WTC11 (cell line): Measurements from ENCODE around the gene STKLD1. TPM values are rescaled to one million over a fixed set of nuclear protein-coding genes. Genes with fewer than 3 reads are reported as not detected.

Experiments used
- ATAC-seq: fragments of 200-7000 bp; cut with Tn5 transposase; 2 replicates; pipeline ENCODE4 v1.10.0; 2021; ENCODE audit warnings: mild to moderate bottlenecking, moderate library complexity
- CTCF ChIA-PET: fragments of 300-600 bp; sonication (Branson Sonifier 250); formaldehyde crosslinking; loops from one replicate; lab custom pipeline; 2021; ENCODE audit warnings: antibody characterized with exemption; lab: Charles Lee
- POLR2A ChIA-PET: fragments of 350-600 bp; sonication (Branson Sonifier 250); formaldehyde crosslinking; loops from one replicate; lab custom pipeline; 2021; ENCODE audit warnings: antibody characterized with exemption; lab: Charles Lee
- DNase-seq: peaks from one replicate; pipeline ENCODE4 v3.0.0; 2021; ENCODE audit warnings: low spot score
- H3K27ac Mint-ChIP-seq: 2 replicates; pipeline ENCODE4 v1.8.0; 2021; ENCODE audit warnings: mixed read lengths
- H3K27me3 Mint-ChIP-seq: 2 replicates; pipeline ENCODE4 v1.8.0; 2021; ENCODE audit warnings: low read depth, mild to moderate bottlenecking, moderate library complexity, mixed read lengths
- H3K36me3 Mint-ChIP-seq: 2 replicates; pipeline ENCODE4 v1.8.0; 2021; ENCODE audit warnings: mixed read lengths
- H3K4me1 Mint-ChIP-seq: 2 replicates; pipeline ENCODE4 v1.8.0; 2022; ENCODE audit warnings: mixed read lengths
- H3K4me3 Mint-ChIP-seq: 2 replicates; pipeline ENCODE4 v1.8.0; 2021; ENCODE audit warnings: mild to moderate bottlenecking, moderate library complexity, mixed read lengths
- H3K9me3 Mint-ChIP-seq: 2 replicates; pipeline ENCODE4 v1.8.0; 2021; ENCODE audit warnings: mixed read lengths
- ATF1 ChIP-seq: sonication (generic); formaldehyde crosslinking; IDR thresholded peaks from 2 replicates; pipeline ENCODE4 v1.8.1; 2023; ENCODE audit warnings: mild to moderate bottlenecking, moderate library complexity, missing genetic modification reagents
- CREM ChIP-seq: sonication (generic); formaldehyde crosslinking; IDR thresholded peaks from 2 replicates; pipeline ENCODE4 v1.8.1; 2022; ENCODE audit warnings: mild to moderate bottlenecking, missing genetic modification reagents, moderate library complexity
- MYBL2 ChIP-seq: sonication (generic); formaldehyde crosslinking; IDR thresholded peaks from 2 replicates; pipeline ENCODE4 v1.8.1; 2023; ENCODE audit warnings: mild to moderate bottlenecking, moderate library complexity, missing genetic modification reagents
- NR1H2 ChIP-seq: sonication (generic); formaldehyde crosslinking; IDR thresholded peaks from 2 replicates; pipeline ENCODE4 v1.9.0; 2021; ENCODE audit warnings: mild to moderate bottlenecking, moderate library complexity, missing genetic modification reagents
- SOX15 ChIP-seq: fragments of 250-450 bp; sonication (Bioruptor Pico); IDR thresholded peaks from 2 replicates; pipeline ENCODE4 v1.9.0; 2021; ENCODE audit warnings: mild to moderate bottlenecking
- SP1 ChIP-seq: sonication (generic); formaldehyde crosslinking; conservative IDR thresholded peaks from 2 replicates; pipeline ENCODE4 v1.8.1; 2022; ENCODE audit warnings: missing genetic modification reagents
- TCF7 ChIP-seq: sonication (generic); formaldehyde crosslinking; IDR thresholded peaks from 2 replicates; pipeline ENCODE4 v1.8.0; 2022; ENCODE audit warnings: mild to moderate bottlenecking, low read depth, missing genetic modification reagents, moderate library complexity
- TEAD4 ChIP-seq: sonication (generic); formaldehyde crosslinking; IDR thresholded peaks from 2 replicates; pipeline ENCODE4 v1.8.0; 2022; ENCODE audit warnings: mild to moderate bottlenecking, missing genetic modification reagents
- TP53 ChIP-seq: sonication (generic); formaldehyde crosslinking; IDR thresholded peaks from 2 replicates; pipeline ENCODE4 v1.8.1; 2023; ENCODE audit warnings: mild to moderate bottlenecking, missing genetic modification reagents
- ZNF263 ChIP-seq: sonication (generic); formaldehyde crosslinking; IDR thresholded peaks from 2 replicates; pipeline ENCODE4 v1.8.1; 2022; ENCODE audit warnings: low read depth, mild to moderate bottlenecking, moderate library complexity, missing genetic modification reagents
- total RNA-seq: library from RNA; stranded (reverse); gene quantifications from 3 replicates; pipeline ENCODE4 v1.2.3, GENCODE V29; 2021
- TF ChIP-seq, protein P1 (sequence below): fragments of 250-450 bp; sonication (Bioruptor Pico); IDR thresholded peaks from 2 replicates; pipeline ENCODE4 v1.8.0; 2021; ENCODE audit warnings: mild to moderate bottlenecking
- TF ChIP-seq, protein P2 (sequence below): fragments of 250-450 bp; sonication (Bioruptor Pico); IDR thresholded peaks from 2 replicates; pipeline ENCODE4 v1.9.0; 2021; ENCODE audit warnings: mild to moderate bottlenecking
- TF ChIP-seq, protein P3 (sequence below): fragments of 250-450 bp; sonication (Bioruptor Pico); IDR thresholded peaks from 2 replicates; pipeline ENCODE4 v2.1.2; 2022; ENCODE audit warnings: mild to moderate bottlenecking, moderate library complexity
- TF ChIP-seq, protein P4 (sequence below): sonication (generic); formaldehyde crosslinking; conservative IDR thresholded peaks from 2 replicates; pipeline ENCODE4 v1.8.1; 2022; ENCODE audit warnings: mild to moderate bottlenecking, missing genetic modification reagents
- TF ChIP-seq, protein P5 (sequence below): fragments of 250-450 bp; sonication (Bioruptor Pico); IDR thresholded peaks from 2 replicates; pipeline ENCODE4 v1.9.0; 2021; ENCODE audit warnings: mild to moderate bottlenecking, borderline replicate concordance
- TF ChIP-seq, protein P6 (sequence below): sonication (generic); formaldehyde crosslinking; IDR thresholded peaks from 2 replicates; pipeline ENCODE4 v1.8.1; 2022; ENCODE audit warnings: mild to moderate bottlenecking, missing genetic modification reagents, moderate library complexity, borderline replicate concordance
- TF ChIP-seq, protein P7 (sequence below): fragments of 250-450 bp; sonication (Bioruptor Pico); conservative IDR thresholded peaks from 2 replicates; pipeline ENCODE4 v1.9.0; 2021; ENCODE audit warnings: mild to moderate bottlenecking

Gene STKLD1
- total RNA-seq, 1 experiment from 2014 or later = 0.98 TPM

DNA sequence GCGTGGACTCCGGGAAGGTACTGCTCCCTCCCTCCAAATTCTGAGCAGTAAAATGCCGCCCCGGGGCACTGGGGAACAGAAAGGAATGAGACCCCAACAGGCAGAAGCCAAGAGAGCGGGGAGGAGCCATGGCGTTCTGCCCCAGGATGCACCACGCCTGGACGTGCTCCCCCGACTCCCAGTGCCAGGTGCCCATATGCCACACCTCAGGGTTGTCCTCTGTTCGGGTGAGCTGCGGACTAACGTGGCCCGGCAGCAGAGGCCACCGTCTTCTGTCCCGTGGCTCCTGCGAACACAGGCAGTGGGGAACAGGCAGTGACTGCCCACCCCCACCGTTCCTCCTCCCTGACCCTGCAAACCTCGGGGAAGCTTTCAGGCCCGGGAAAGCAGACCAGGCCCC is 44.9 kb upstream of the STKLD1 start (continued):
- TF ChIP-seq, protein P1, sequence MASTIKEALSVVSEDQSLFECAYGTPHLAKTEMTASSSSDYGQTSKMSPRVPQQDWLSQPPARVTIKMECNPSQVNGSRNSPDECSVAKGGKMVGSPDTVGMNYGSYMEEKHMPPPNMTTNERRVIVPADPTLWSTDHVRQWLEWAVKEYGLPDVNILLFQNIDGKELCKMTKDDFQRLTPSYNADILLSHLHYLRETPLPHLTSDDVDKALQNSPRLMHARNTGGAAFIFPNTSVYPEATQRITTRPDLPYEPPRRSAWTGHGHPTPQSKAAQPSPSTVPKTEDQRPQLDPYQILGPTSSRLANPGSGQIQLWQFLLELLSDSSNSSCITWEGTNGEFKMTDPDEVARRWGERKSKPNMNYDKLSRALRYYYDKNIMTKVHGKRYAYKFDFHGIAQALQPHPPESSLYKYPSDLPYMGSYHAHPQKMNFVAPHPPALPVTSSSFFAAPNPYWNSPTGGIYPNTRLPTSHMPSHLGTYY = no peak
- TF ChIP-seq TP53 (CRISPR knock-in tag) = no peak
- TF ChIP-seq, protein P2, sequence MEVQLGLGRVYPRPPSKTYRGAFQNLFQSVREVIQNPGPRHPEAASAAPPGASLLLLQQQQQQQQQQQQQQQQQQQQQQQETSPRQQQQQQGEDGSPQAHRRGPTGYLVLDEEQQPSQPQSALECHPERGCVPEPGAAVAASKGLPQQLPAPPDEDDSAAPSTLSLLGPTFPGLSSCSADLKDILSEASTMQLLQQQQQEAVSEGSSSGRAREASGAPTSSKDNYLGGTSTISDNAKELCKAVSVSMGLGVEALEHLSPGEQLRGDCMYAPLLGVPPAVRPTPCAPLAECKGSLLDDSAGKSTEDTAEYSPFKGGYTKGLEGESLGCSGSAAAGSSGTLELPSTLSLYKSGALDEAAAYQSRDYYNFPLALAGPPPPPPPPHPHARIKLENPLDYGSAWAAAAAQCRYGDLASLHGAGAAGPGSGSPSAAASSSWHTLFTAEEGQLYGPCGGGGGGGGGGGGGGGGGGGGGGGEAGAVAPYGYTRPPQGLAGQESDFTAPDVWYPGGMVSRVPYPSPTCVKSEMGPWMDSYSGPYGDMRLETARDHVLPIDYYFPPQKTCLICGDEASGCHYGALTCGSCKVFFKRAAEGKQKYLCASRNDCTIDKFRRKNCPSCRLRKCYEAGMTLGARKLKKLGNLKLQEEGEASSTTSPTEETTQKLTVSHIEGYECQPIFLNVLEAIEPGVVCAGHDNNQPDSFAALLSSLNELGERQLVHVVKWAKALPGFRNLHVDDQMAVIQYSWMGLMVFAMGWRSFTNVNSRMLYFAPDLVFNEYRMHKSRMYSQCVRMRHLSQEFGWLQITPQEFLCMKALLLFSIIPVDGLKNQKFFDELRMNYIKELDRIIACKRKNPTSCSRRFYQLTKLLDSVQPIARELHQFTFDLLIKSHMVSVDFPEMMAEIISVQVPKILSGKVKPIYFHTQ = no peak
- no peak for TF ChIP-seq MYBL2 (CRISPR knock-in tag)
- TF ChIP-seq, protein P3, sequence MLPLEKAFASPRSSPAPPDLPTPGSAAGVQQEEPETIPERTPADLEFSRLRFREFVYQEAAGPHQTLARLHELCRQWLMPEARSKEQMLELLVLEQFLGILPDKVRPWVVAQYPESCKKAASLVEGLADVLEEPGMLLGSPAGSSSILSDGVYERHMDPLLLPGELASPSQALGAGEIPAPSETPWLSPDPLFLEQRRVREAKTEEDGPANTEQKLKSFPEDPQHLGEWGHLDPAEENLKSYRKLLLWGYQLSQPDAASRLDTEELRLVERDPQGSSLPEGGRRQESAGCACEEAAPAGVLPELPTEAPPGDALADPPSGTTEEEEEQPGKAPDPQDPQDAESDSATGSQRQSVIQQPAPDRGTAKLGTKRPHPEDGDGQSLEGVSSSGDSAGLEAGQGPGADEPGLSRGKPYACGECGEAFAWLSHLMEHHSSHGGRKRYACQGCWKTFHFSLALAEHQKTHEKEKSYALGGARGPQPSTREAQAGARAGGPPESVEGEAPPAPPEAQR = no peak
- TF ChIP-seq NR1H2 (CRISPR knock-in tag) = no peak
- TF ChIP-seq SOX15 (CRISPR knock-in tag) = no peak
- TF ChIP-seq CREM (CRISPR knock-in tag) = no peak
- no peak for TF ChIP-seq TEAD4 (CRISPR knock-in tag)
- TF ChIP-seq, protein P4, sequence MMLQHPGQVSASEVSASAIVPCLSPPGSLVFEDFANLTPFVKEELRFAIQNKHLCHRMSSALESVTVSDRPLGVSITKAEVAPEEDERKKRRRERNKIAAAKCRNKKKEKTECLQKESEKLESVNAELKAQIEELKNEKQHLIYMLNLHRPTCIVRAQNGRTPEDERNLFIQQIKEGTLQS = no peak
- TF ChIP-seq, all 79 proteins: peak for 0

DNA sequence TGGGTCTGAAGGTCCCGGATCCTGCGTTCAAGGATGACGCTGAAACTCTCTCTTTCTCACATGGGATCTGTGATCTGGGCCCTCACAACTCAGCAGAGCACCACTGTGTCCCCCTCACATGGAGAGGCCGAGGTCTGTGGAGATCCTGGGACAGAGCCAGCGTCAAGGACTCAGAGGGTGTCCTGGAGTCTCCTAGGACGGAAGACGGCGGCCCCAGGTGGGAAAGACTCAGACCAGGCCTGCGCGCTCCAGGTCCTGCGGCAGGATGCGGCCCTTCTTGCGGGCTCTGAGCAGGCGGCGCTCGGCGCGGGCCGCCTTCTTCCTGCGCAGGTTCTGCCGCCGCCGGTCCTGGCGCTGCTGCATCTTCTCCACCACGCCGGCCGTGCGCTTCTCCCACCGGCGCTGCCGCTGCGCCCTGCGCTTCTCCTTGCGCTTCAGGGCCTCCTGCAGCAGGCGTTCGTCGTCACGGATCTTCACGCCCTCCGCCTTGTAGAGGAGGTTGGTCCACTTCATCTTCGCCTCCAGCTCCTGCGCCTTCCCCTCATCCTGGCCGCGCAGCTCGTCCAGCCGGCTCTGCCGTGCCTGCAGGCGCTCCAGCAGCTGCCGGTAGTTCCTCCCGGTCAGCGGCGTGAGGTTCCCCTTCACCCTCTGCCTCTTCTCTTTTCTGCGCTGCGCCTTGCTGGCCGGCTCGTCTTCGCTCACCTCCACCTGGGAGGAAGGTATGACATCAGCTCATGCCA is 44.4 kb upstream of the STKLD1 start:
- Mint-ChIP-seq H3K36me3 (peaks cover 41% of the 10 kb centered on the region), H3K4me3 (no peak overlapping the region), H3K27me3 (peaks cover 3% of the 10 kb centered on the region; the same call in 1 of the 2 replicates), H3K9me3 (peaks cover 14% of the 10 kb centered on the region), H3K4me1 (peaks cover 21% of the 10 kb centered on the region), H3K27ac (peak overlapping the region; percentile 57)
- CTCF ChIA-PET = interaction anchor here (1.0 to 4.0 kb wide), 3 partner anchors 93 to 184 kb away, joined by 3 to 97 read pairs (median 6); no protein-coding TSS in a partner anchor
- TF ChIP-seq ATF1 (CRISPR knock-in tag) = no peak
- TF ChIP-seq, protein P5, sequence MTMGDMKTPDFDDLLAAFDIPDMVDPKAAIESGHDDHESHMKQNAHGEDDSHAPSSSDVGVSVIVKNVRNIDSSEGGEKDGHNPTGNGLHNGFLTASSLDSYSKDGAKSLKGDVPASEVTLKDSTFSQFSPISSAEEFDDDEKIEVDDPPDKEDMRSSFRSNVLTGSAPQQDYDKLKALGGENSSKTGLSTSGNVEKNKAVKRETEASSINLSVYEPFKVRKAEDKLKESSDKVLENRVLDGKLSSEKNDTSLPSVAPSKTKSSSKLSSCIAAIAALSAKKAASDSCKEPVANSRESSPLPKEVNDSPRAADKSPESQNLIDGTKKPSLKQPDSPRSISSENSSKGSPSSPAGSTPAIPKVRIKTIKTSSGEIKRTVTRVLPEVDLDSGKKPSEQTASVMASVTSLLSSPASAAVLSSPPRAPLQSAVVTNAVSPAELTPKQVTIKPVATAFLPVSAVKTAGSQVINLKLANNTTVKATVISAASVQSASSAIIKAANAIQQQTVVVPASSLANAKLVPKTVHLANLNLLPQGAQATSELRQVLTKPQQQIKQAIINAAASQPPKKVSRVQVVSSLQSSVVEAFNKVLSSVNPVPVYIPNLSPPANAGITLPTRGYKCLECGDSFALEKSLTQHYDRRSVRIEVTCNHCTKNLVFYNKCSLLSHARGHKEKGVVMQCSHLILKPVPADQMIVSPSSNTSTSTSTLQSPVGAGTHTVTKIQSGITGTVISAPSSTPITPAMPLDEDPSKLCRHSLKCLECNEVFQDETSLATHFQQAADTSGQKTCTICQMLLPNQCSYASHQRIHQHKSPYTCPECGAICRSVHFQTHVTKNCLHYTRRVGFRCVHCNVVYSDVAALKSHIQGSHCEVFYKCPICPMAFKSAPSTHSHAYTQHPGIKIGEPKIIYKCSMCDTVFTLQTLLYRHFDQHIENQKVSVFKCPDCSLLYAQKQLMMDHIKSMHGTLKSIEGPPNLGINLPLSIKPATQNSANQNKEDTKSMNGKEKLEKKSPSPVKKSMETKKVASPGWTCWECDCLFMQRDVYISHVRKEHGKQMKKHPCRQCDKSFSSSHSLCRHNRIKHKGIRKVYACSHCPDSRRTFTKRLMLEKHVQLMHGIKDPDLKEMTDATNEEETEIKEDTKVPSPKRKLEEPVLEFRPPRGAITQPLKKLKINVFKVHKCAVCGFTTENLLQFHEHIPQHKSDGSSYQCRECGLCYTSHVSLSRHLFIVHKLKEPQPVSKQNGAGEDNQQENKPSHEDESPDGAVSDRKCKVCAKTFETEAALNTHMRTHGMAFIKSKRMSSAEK (CRISPR knock-in tag) = no peak
- no peak for ATAC-seq
- no peak for DNase-seq
- POLR2A ChIA-PET = interaction anchor here (0.5 to 1.7 kb wide), 2 partner anchors 93 to 153 kb away, joined by 3 to 4 read pairs; no protein-coding TSS in a partner anchor

DNA sequence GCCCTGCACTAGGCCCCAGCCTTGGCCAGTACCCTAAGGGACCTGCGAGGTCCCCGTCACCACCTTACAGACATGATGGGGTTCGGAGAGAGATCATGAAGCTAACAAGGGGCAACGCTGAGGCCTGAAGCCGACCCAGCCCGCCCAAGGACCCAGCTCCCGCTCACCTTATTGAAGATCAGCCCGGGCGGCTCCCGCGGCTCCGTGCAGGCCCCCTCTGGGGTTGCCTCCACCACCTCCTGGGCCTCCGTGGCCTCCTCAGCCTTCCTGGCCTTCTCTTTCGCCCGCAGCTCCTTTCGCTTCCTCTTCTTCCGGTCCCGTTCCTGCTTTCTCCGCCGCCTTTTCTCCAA is 43.8 kb upstream of the STKLD1 start:
- DNase-seq = no peak
- ATAC-seq = no peak
- ChIA-PET CTCF (interaction anchor here (1.5 to 4.0 kb wide), 3 partner anchors 94 to 145 kb away, joined by 6 to 97 read pairs (median 33); no protein-coding TSS in a partner anchor), POLR2A (interaction anchor here (1.7 kb wide), 1 partner anchor 94 kb away, joined by 4 read pairs; no protein-coding TSS in a partner anchor)
- H3K36me3 Mint-ChIP-seq = peaks cover 41% of the 10 kb centered on the region
- peaks cover 14% of the 10 kb centered on the region for H3K9me3 Mint-ChIP-seq
- peaks cover 1% of the 10 kb centered on the region; the same call in 1 of the 2 replicates for H3K27me3 Mint-ChIP-seq
- no peak overlapping the region for H3K4me3 Mint-ChIP-seq
- peaks cover 24% of the 10 kb centered on the region for H3K4me1 Mint-ChIP-seq
- H3K27ac Mint-ChIP-seq = peak overlapping the region; percentile 57
- TF ChIP-seq CREM (CRISPR knock-in tag) (no peak), SP1 (CRISPR knock-in tag) (no peak), TP53 (CRISPR knock-in tag) (no peak), TCF7 (CRISPR knock-in tag) (no peak), ZNF263 (CRISPR knock-in tag) (no peak), ATF1 (CRISPR knock-in tag) (no peak)
- TF ChIP-seq, protein P6, sequence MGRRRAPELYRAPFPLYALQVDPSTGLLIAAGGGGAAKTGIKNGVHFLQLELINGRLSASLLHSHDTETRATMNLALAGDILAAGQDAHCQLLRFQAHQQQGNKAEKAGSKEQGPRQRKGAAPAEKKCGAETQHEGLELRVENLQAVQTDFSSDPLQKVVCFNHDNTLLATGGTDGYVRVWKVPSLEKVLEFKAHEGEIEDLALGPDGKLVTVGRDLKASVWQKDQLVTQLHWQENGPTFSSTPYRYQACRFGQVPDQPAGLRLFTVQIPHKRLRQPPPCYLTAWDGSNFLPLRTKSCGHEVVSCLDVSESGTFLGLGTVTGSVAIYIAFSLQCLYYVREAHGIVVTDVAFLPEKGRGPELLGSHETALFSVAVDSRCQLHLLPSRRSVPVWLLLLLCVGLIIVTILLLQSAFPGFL (CRISPR knock-in tag) = no peak
- TF ChIP-seq, protein P7, sequence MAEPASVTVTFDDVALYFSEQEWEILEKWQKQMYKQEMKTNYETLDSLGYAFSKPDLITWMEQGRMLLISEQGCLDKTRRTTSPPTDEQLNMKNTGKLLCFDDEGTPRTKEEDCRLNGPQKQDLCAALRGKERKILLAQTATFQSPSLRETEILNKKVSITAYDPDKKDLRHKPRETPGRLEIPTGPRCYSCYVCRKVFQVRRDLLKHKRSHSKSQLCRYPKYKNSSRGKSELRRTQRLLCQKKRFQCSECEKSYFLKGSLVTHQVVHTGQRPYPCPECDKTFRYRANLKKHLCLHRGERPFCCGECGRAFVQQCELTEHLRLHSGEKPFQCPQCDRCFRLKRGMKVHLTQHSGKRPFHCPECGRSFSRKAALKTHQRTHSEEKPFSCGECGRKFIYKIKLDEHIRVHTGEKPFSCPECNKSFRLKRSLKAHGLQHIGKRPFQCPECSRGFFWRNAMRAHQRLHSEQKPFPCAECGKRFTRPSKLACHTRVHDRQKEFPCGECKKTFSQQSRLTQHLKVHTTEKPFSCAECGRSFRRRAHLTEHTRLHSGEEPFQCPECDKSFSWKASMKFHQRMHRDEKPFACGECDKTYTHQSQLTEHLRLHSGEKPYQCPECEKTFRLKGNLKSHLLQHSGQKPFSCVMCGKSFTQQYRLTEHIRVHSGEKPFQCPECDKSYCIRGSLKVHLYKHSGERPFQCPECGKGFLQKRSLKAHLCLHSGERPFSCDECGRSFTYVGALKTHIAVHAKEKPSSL (CRISPR knock-in tag) = no peak
